GM21737 (cell line): ENCODE results near the gene AOPEP.
"Not testable (repeated sequence)": the region's sequence is repeated elsewhere in the genome, so short reads cannot be mapped to it uniquely, and the experiment has no call there.

ENCODE experiments used
- ATAC-seq: cut with Tn5 transposase; IDR thresholded peaks from one replicate; pipeline ENCODE4 v1.9.1; 2021; ENCODE audit warnings: mild to moderate bottlenecking, moderate library complexity; ENCODE audit not compliant: unreplicated experiment

AOPEP gene

GRCh38 chr9:94812343-94812742, 85.8 kb downstream of the AOPEP start:
- ATAC-seq = no peak

DNA sequence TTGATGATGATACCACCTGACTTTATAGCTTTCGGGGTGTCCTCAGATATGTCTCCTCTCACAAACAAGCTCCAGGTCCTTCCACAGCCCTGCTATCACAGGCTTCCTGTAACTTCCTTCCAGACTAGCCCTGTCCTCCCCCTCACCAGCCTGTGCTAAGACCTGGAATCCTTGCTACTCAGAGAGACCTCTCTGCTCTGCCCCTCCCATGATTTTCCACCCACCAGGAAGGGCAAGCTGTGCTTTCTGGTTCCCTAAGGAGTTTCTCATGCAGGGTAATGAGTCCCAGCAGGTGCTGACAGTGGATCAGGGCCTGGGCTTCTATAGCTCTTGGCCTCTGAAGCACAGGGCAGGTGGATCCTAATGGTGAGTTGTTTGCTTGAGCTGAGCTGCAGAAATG, 86.9 kb downstream of the AOPEP start:
- ATAC-seq = no peak

GRCh38 chr9:94817291-94818177, 91.0 kb downstream of the AOPEP start:
- ATAC-seq = no peak

- no peak for ATAC-seq
Observed at GRCh38 chr9:94818178-94818541, 91.7 kb downstream of the AOPEP start.

DNA sequence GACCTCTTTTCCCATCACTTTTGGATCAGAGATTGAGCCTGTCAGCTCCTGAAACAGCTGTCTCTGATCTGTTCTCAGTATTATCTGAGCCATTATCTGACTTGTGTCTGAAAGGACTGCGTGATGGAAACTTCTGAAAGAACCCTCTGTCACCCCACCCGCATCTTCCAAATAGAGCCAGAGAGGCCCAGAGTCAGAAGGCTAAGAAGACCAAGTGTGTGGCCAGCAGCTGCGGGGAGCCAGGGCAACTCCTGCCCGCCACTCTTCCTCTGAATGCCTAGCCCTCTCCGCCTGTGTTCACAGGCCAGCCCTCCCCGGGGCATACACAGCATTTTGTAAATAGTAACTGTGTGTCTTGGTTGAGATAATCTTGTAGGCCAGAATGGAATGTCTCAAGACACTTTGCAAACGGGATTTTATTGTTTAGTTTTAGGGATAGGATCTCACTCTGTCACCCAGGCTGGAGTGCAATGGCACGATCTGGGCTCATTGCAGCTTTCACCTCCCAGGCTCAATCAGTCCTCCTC, 92.7 kb downstream of the AOPEP start:
- ATAC-seq = no peak

DNA sequence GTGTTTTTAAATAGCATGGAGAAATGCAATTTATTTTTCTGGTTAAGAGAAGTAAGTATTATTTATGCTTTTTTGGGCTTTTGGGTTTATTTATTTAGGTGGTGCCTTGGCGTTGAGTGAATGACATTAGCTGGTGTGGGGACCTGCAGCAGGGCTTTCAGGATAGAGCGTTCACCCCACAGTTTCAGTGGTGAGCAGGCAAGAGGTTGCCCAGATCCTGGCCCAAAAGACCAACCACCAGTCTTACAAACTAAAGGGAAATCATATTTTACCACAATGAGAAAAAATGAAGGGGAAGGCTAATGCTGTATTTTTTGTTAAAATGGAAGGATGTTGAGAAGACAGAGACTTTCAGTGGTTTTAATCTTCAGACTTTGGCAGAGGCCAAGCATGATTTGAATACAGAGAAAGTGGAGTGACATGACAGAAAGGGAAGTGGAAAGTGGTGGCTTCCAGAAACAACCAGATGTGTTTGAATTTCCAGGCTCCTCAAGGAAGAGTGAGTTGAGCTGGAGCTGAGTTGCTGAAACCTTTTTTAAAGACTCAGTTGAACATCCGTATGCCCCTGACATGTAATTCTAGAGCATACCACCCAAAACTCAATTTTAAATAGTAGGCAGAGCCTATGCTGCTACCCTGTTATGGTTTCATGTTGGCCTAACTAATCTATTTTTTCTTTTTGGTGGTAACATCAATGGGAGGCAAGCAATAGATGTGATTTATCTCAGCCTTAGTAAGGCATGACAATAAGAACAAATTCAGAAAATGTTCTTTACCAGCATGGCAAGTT, 94.8 kb downstream of the AOPEP start:
- ATAC-seq = peak; percentile 86

- ATAC-seq = no peak
Observed at GRCh38 chr9:94822273-94822672, 95.8 kb downstream of the AOPEP start.

DNA sequence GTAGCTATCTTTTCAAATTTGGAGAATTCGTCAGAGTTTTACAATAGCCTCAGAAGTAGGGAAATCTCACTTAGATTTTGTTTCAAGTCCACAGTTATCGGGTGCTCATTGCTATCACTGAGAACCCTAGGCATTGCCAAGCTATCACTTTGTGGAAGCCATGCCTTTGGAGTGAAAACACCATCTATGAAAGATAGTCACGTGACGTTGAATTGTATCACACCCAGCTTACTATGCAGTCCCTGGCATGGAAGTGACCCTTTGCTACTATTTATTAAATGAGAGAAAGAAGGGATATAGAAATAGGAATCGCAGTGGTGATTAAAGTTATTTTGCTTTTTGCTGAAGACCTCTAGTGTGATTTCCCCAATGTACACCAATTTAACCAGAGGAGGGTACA, 97.2 kb downstream of the AOPEP start:
- ATAC-seq = no peak

DNA sequence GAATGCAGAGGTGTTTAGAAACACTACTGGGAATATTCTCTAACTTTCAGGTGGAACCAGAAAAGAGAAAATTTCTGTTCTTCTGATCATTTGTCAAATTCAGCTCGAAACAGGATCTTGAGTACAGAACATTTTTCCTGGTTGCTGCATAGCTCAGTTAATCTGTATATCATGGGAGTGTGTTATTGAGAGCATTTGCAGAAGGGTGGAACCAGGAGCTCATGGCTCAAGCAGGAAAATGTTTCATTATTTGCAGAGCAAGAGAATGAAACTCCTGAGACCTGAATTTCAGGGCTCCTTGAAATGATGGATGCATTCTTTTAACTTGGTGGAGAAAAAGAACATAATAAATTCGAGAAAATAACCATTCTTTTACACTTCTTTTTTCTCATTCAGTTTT, 97.9 kb downstream of the AOPEP start:
- no peak for ATAC-seq

DNA sequence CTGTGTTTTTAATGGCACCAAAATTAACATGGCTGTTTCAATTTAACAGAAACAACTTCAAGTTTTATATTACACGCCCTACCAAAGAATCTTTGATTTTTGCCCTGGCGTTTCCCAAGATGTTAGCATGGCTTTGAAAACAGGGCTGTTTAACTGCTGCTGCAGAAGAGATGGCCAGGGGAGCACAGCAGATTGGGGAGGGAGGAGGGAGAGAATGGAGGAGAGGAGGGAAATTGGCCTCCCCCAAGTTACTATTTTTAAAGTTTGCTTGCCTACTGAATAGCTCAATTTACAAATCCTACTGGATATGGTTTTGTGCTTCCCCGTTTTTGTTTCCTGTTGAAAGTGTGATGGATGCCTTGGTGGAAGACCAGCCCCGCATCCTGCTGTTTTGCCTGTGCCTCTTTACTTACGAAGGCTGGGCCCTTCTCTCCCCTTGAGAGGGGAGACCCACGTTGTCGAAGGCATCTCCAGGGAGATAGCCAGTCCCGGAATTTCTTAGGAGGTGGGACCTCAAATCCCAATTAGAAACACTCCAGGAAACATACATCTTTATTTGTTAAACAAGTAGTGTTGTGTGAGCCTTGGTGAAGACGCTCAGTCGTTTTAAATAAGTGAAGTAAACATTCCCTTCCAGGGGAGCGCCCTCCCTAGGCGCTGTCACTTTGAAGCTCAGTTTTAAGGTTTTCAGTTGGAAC, 98.6 kb downstream of the AOPEP start:
- no peak for ATAC-seq

- no peak for ATAC-seq
Observed at GRCh38 chr9:94825611-94825958, 99.1 kb downstream of the AOPEP start.

DNA sequence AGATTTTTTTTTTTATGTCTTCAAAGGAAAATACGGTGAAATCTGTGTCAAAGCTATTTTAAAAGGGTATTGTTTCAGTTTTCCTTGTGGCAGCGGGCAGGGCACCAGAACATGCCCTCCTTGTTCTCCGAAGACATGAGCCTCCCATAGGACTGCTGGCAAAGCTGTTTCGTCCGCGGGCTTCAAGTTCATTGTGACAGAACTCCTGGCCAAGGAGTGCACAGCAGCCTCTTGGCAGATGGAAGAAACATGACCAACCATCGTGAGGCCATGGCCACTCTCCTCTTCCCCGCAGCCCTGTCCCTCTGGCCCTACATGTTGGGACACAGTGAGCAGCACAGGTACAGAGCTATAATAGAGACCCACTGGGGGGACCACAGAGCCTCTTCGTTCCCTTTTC, 99.5 kb downstream of the AOPEP start:
- ATAC-seq = no peak

GRCh38 chr9:94826644-94827410, 100.3 kb downstream of the AOPEP start:
- ATAC-seq = no peak

DNA sequence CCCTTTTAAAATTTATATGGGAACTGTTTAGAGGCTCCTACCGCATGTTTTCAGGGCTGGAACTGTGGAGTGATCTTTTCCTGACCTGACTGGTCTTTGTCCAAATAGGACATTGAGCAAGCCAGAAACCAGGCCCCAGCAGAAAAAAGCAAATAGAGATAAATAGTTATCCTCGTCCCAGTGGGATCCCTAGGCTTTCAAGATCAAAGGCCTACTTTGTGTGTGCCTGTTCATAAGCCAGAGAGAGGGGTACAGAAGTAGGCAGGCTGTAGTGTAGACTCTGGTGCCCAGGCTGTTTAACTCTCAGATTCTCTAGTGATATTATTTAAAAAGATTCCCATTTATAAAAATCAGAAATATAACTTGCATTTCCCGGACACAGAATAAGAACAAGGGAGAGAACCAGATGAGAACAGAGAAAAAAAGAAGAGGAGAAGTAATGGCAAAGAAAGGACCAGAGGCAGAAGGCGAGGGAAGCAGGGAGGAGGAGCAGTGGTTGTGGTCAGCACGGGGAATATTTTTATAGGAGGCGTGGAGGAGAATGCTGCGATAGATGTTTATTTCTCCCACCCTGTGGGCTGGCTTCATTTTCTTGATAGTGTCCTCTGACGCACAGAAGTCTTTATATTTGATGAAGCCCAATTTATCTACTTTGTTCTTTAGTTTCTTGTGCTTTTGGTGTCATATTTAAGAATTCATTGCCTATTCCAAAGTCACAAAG, 101.2 kb downstream of the AOPEP start:
- no peak for ATAC-seq

GRCh38 chr9:94829380-94830070, 103.0 kb downstream of the AOPEP start:
- ATAC-seq = no peak

GRCh38 chr9:94830071-94830604, 103.6 kb downstream of the AOPEP start:
- ATAC-seq = not testable (repeated sequence)

- no peak for ATAC-seq
Observed at GRCh38 chr9:94833802-94834201, 107.3 kb downstream of the AOPEP start.

DNA sequence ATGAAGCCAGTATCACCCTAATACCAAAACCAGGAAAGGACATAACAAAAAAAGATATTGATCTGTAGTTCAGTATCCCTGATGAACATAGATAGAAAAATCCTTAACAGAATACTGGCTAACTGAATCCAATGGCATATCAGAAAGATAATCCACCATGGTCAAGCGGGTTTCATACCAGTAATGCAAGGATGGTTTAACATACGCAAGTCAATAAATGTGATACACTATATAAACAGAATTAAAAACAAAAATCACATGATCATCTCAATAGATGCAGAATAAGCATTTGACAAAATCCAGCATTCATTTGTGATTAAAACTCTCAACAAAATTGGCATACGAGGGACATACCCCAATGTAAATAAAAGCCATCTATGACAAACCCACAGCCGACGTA, 110.9 kb downstream of the AOPEP start:
- no peak for ATAC-seq

DNA sequence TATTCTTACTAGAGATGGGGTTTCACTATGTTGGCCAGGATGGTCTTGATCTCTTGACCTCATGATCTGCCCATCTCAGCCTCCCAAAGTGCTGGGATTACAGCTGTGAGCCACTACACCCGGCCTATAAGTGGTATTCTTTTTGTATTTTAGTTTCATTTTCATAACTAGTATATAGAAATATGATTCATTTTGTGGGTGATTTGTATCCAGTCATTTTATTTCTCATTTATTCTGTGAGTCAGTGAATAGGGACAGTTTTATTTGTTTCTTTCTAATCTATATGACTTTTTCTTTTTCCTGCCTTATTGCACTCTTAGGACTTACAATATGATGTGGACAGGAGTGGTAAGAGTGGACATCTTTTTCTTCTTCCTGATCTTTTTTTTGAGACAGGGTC, 112.9 kb downstream of the AOPEP start:
- ATAC-seq = no peak
